HepG2 (cell line): Measurements from ENCODE around the gene SRP68. TPM values are rescaled to one million over a fixed set of nuclear protein-coding genes. Genes with fewer than 3 reads are reported as not detected.

Experiments
- ATAC-seq: fragments of 200-7000 bp; cut with Tn5 transposase; 3 replicates; pipeline ENCODE4 v1.9.1; 2020; ENCODE audit warnings: mild to moderate bottlenecking, moderate library complexity
- BruUV-seq: library from RNA; stranded (reverse); fragments of 400-500 nt; replicated peaks from 2 replicates; lab custom pipeline; 2021; lab: Mats Ljungman, UMichigan
- CTCF ChIA-PET: fragments of 300-600 bp; formaldehyde crosslinking; extraction: SDS; loops from one replicate; lab custom pipeline; 2021; ENCODE audit warnings: low total read pairs, inconsistent platforms, low intra/inter-chr PET ratio; lab: Yijun Ruan, JAX
- POLR2A ChIA-PET: fragments of 350-600 bp; sonication (Branson Sonifier 250); formaldehyde crosslinking; loops from one replicate; lab custom pipeline; 2020; ENCODE audit warnings: antibody characterized with exemption, inconsistent platforms; lab: Yijun Ruan, JAX
- DNase-seq: peaks from one replicate; pipeline ENCODE4 v3.0.0-alpha.2; 2015; ENCODE audit warnings: low spot score
- FAIRE-seq: peaks from 3 replicates; lab custom pipeline; 2011; peaks lifted over from hg19 to GRCh38; lab: Jason Lieb, UNC
- H2AFZ ChIP-seq: one replicate; pipeline ENCODE4 v1.6.1; 2011; ENCODE audit warnings: low read length, inconsistent platforms
- H3K27ac ChIP-seq: fragments of 300-600 bp; 3 replicates; pipeline ENCODE4 v1.8.0; 2011; ENCODE audit warnings: mixed run types, mild to moderate bottlenecking, mixed read lengths, low read length, inconsistent platforms; ENCODE audit not compliant: insufficient read depth; ENCODE audit errors: extremely low read length
- H3K27me3 ChIP-seq, 2 experiments: fragments of 200-600 bp in 1 of 2; 2 replicates in 1 of 2; 3 replicates in 1 of 2; pipeline versions ENCODE4 v1.6.0 to v1.8.0; 2011; ENCODE audit warnings: low read length in 2 of 2, mild to moderate bottlenecking in 2 of 2, moderate library complexity in 2 of 2, inconsistent platforms in 1 of 2; ENCODE audit not compliant: insufficient read depth in 2 of 2, control insufficient read depth in 1 of 2
- H3K36me3 ChIP-seq, 2 experiments: fragments of 200-600 bp in 1 of 2; replicated peaks in 1 of 2; 2 replicates in 1 of 2; 3 replicates in 1 of 2; pipeline versions ENCODE4 v1.5.1 to v1.8.0; 2011; ENCODE audit warnings: low read length in 2 of 2, inconsistent platforms in 1 of 2; ENCODE audit not compliant: insufficient read depth in 2 of 2, control insufficient read depth in 1 of 2
- H3K4me1 ChIP-seq: 2 replicates; pipeline ENCODE4 v1.5.1; 2012; ENCODE audit warnings: low read length, inconsistent platforms; ENCODE audit not compliant: insufficient read depth
- H3K4me2 ChIP-seq: 2 replicates; pipeline ENCODE4 v1.6.0; 2011; ENCODE audit warnings: low read depth, low read length, inconsistent platforms
- H3K4me3 ChIP-seq, 3 experiments: fragments of 200-600 bp in 1 of 3; sonication (generic), shearing (Covaris generic) in 1 of 3; replicated peaks in 1 of 3; 2 replicates each; pipeline ENCODE4 v1.5.1; 2011 to 2016; ENCODE audit warnings: low read length in 3 of 3, inconsistent platforms in 2 of 3, low read depth in 2 of 3, mild to moderate bottlenecking in 2 of 3, control low read depth in 1 of 3, mixed read lengths in 1 of 3; ENCODE audit not compliant: insufficient read depth in 1 of 3
- H3K79me2 ChIP-seq: one replicate; pipeline ENCODE4 v1.6.1; 2011; ENCODE audit warnings: low read length, inconsistent platforms; ENCODE audit not compliant: insufficient read depth
- H3K9ac ChIP-seq: 2 replicates; pipeline ENCODE4 v1.6.0; 2011; ENCODE audit warnings: mild to moderate bottlenecking, low read depth, low read length, inconsistent platforms; ENCODE audit not compliant: insufficient read depth
- H3K9me3 ChIP-seq: 2 replicates; pipeline ENCODE4 v1.5.1; 2012; ENCODE audit warnings: mild to moderate bottlenecking, low read length
- H4K20me1 ChIP-seq: 2 replicates; pipeline ENCODE4 v1.6.0; 2011; ENCODE audit warnings: inconsistent platforms, mild to moderate bottlenecking, low read length, moderate library complexity; ENCODE audit not compliant: insufficient read depth
- AGO1 ChIP-seq: fragments of 200-400 bp; formaldehyde crosslinking; IDR thresholded peaks from 2 replicates; pipeline ENCODE4 v1.6.1; 2017; ENCODE audit warnings: mild to moderate bottlenecking, low read depth, low read length, moderate library complexity; ENCODE audit not compliant: poor library complexity, severe bottlenecking
- MAFK ChIP-seq, 2 experiments: IDR thresholded peaks in 1 of 2; conservative IDR thresholded peaks in 1 of 2; 2 replicates each; pipeline ENCODE4 v1.6.1; 2011; ENCODE audit warnings: improper control_type of control experiment in 2 of 2, low read length in 2 of 2
- POGZ ChIP-seq: sonication (generic); formaldehyde crosslinking; IDR thresholded peaks from 2 replicates; pipeline ENCODE4 v1.4.0; 2020; ENCODE audit warnings: mild to moderate bottlenecking, missing genetic modification reagents
- POLR2AphosphoS2 ChIP-seq: IDR thresholded peaks from 2 replicates; pipeline ENCODE4 v1.6.1; 2011; ENCODE audit warnings: low read depth, low read length, improper control_type of control experiment
- ZNF232 ChIP-seq: sonication (generic); formaldehyde crosslinking; IDR thresholded peaks from 2 replicates; pipeline ENCODE4 v1.4.0; 2020; ENCODE audit warnings: missing genetic modification reagents, borderline replicate concordance
- ZNF484 ChIP-seq: sonication (generic); formaldehyde crosslinking; IDR thresholded peaks from 2 replicates; pipeline ENCODE4 v1.5.1; 2020; ENCODE audit warnings: mild to moderate bottlenecking, low read depth, missing genetic modification reagents, borderline replicate concordance
- ZNF891 ChIP-seq: sonication (generic); formaldehyde crosslinking; IDR thresholded peaks from 2 replicates; pipeline ENCODE4 v1.5.0; 2020; ENCODE audit warnings: mild to moderate bottlenecking, missing genetic modification reagents
- WGBS: methylation state at CpG from one replicate; pipeline ENCODE4 v1.1.6; 2017; ENCODE audit warnings: low lambda C conversion rate; 5-methylcytosine and 5-hydroxymethylcytosine counted together
- in situ Hi-C: cut with HindIII; loops from 2 replicates; pipeline ENCODE4 v1.10.0; 2017; ENCODE audit warnings: low pct_unique_long_range_greater_than_20kb; ENCODE audit not compliant: extremely low pct_ligation_motif_present
- intact Hi-C: fragments of 100-400 bp; cut with micrococcal nuclease; formaldehyde crosslinking; loops from one replicate; pipeline ENCODE4 v1.10.0; 2022; ENCODE audit not compliant: unreplicated experiment
- polyA plus RNA-seq, 8 experiments: library from polyadenylated mRNA; depleted of rRNA in 3 of 8; stranded (reverse) in 7 of 8; unstranded in 1 of 8; fragments of >200 nt; fragmentation: Illumina TruSeq in 4 of 8; extraction: Trizol in 4 of 8; gene quantifications; 2 replicates each; pipeline versions ENCODE4 v1.2.1 to v1.2.3, GENCODE V29; 2011 to 2016; ENCODE audit warnings: low read depth in 4 of 8, missing spikeins in 1 of 8, mixed read lengths in 1 of 8; ENCODE audit not compliant: insufficient read depth in 1 of 8
- total RNA-seq, 5 experiments: library from RNA; depleted of rRNA; stranded (reverse); fragments of >200 nt; fragmentation: Illumina TruSeq; extraction: Trizol; gene quantifications; 2 replicates each; pipeline ENCODE4 v1.2.3, GENCODE V29; 2016; ENCODE audit warnings: low read depth in 1 of 5
- TF ChIP-seq, protein P1 (sequence below): sonication (generic); formaldehyde crosslinking; IDR thresholded peaks from 2 replicates; pipeline ENCODE4 v1.4.0; 2020; ENCODE audit warnings: missing genetic modification reagents
- TF ChIP-seq, protein P2 (sequence below): sonication (generic); formaldehyde crosslinking; IDR thresholded peaks from 2 replicates; pipeline ENCODE4 v1.9.0; 2022; ENCODE audit warnings: missing genetic modification reagents, mild to moderate bottlenecking, borderline replicate concordance

The SRP68 gene
- total and polyA plus RNA-seq, 2 of the 13 experiments (the other 11 are each of a cell fraction or from before 2014, with no cell fraction given) = 39.8 to 74.3 TPM

DNA sequence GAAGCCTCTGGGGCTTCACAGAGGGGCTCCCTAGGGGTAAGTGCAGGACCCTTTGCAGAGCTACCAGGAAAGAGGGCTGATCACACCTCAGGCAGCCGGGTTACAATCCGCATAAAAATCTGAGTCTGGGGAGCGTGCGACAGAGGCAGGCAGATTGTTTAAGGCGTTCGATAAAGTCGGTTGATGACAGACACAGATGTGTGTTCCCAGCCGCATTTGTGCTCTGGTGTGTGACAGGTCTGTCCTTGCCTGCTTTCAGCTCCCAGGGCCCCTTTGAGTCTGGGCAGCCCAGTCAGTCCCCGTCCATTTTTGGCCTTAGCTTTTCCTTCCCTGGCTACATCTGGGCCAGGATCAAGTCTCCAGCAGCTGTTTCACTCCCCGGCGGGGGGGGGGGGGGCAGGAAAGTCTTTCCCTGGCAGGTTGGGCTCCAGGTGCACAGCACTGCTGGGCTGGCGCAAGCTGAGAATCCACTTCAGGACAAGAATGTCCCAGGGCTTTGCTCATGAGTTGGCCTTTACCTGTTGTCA, 5.3 kb upstream of the SRP68 start:
- ATAC-seq = no peak
- ChIA-PET POLR2A (interaction anchor here (1.0 to 1.2 kb wide), 2 partner anchors 45 to 298 kb away, joined by 3 to 5 read pairs; a partner anchor contains a TSS), CTCF (no interaction called here)
- Histone ChIP-seq H3K9ac (no peak overlapping the region), H3K79me2 (no peaks in the 10 kb centered on the region), H3K27me3 (peaks cover 24 to 57% of the 10 kb centered on the region in 2 experiments; a peak in 4 of 5 replicates), H3K36me3 (peaks cover 0 to 2% of the 10 kb centered on the region in 2 experiments; a peak in 1 of 5 replicates), H3K4me1 (peaks cover 43% of the 10 kb centered on the region), H3K27ac (no peak overlapping the region), H3K4me2 (no peak overlapping the region), H2AFZ (no peak overlapping the region), H4K20me1 (0 out of 2 replicates have a peak, but pooled peaks cover 8% of the 10 kb centered on the region), H3K9me3 (no peaks in the 10 kb centered on the region), H3K4me3 (no peak overlapping the region)
- FAIRE-seq = no peak
- 52% methylated on average over 12 of the region's 12 CpGs for WGBS
- BruUV-seq = no TSS peak
- no peak for DNase-seq
- intact Hi-C loops = loop anchor here (2.0 kb wide), 1 partner anchor 25 kb away; the partner anchor contains the start of gene EXOC7
- TF ChIP-seq AGO1 = peak; percentile 46
- no peak for TF ChIP-seq MAFK (conservative IDR thresholded peaks at IDR 0.05 in 1 of 2, IDR thresholded peaks at IDR 0.05 in 1 of 2; ENCODE audit: low read length in 2 of 2)
- in situ Hi-C loops = no loop called here

DNA sequence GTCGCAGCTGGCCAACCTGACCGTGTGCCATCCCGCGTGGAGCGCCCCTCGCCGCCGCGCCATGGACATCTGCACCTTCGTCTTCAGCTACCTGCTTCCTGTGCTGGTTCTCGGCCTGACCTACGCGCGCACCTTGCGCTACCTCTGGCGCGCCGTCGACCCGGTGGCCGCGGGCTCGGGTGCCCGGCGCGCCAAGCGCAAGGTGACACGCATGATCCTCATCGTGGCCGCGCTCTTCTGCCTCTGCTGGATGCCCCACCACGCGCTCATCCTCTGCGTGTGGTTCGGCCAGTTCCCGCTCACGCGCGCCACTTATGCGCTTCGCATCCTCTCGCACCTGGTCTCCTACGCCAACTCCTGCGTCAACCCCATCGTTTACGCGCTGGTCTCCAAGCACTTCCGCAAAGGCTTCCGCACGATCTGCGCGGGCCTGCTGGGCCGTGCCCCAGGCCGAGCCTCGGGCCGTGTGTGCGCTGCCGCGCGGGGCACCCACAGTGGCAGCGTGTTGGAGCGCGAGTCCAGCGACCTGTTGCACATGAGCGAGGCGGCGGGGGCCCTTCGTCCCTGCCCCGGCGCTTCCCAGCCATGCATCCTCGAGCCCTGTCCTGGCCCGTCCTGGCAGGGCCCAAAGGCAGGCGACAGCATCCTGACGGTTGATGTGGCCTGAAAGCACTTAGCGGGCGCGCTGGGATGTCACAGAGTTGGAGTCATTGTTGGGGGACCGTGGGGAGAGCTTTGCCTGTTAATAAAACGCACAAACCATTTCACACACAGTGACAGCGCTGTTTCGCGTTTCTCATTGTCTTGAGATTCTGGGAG, 4.7 kb upstream of the SRP68 start:
- Histone ChIP-seq H3K9ac (no peak overlapping the region), H3K4me3 (no peak overlapping the region; a peak in 1 of 6 replicates), H3K9me3 (no peaks in the 10 kb centered on the region), H4K20me1 (0 out of 2 replicates have a peak, but pooled peaks cover 5% of the 10 kb centered on the region), H3K4me1 (peaks cover 45% of the 10 kb centered on the region), H3K36me3 (no peaks in the 10 kb centered on the region), H3K27me3 (peaks cover 24 to 57% of the 10 kb centered on the region in 2 experiments; a peak in 4 of 5 replicates), H2AFZ (no peak overlapping the region), H3K4me2 (peak overlapping the region; percentile 10; the same call in 1 of the 2 replicates), H3K79me2 (peaks cover 2% of the 10 kb centered on the region), H3K27ac (no peak overlapping the region)
- intact Hi-C loops = no loop called here
- no TSS peak for BruUV-seq
- ChIA-PET CTCF (no interaction called here), POLR2A (interaction anchor here (1.0 to 1.2 kb wide), 2 partner anchors 45 to 297 kb away, joined by 3 to 5 read pairs; a partner anchor contains a TSS)
- ATAC-seq = no peak
- WGBS = 73% methylated on average over 82 of the region's 82 CpGs
- no peak for FAIRE-seq
- DNase-seq = no peak
- in situ Hi-C loops = no loop called here
- TF ChIP-seq POGZ (CRISPR knock-in tag) (no peak), ZNF484 (CRISPR knock-in tag) (no peak), POLR2AphosphoS2 (peak; percentile 34; the same call in 1 of the 2 replicates), ZNF232 (CRISPR knock-in tag) (no peak), ZNF891 (CRISPR knock-in tag) (no peak)
- TF ChIP-seq, protein P1, sequence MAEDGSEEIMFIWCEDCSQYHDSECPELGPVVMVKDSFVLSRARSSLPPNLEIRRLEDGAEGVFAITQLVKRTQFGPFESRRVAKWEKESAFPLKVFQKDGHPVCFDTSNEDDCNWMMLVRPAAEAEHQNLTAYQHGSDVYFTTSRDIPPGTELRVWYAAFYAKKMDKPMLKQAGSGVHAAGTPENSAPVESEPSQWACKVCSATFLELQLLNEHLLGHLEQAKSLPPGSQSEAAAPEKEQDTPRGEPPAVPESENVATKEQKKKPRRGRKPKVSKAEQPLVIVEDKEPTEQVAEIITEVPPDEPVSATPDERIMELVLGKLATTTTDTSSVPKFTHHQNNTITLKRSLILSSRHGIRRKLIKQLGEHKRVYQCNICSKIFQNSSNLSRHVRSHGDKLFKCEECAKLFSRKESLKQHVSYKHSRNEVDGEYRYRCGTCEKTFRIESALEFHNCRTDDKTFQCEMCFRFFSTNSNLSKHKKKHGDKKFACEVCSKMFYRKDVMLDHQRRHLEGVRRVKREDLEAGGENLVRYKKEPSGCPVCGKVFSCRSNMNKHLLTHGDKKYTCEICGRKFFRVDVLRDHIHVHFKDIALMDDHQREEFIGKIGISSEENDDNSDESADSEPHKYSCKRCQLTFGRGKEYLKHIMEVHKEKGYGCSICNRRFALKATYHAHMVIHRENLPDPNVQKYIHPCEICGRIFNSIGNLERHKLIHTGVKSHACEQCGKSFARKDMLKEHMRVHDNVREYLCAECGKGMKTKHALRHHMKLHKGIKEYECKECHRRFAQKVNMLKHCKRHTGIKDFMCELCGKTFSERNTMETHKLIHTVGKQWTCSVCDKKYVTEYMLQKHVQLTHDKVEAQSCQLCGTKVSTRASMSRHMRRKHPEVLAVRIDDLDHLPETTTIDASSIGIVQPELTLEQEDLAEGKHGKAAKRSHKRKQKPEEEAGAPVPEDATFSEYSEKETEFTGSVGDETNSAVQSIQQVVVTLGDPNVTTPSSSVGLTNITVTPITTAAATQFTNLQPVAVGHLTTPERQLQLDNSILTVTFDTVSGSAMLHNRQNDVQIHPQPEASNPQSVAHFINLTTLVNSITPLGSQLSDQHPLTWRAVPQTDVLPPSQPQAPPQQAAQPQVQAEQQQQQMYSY = no peak
- TF ChIP-seq, protein P2, sequence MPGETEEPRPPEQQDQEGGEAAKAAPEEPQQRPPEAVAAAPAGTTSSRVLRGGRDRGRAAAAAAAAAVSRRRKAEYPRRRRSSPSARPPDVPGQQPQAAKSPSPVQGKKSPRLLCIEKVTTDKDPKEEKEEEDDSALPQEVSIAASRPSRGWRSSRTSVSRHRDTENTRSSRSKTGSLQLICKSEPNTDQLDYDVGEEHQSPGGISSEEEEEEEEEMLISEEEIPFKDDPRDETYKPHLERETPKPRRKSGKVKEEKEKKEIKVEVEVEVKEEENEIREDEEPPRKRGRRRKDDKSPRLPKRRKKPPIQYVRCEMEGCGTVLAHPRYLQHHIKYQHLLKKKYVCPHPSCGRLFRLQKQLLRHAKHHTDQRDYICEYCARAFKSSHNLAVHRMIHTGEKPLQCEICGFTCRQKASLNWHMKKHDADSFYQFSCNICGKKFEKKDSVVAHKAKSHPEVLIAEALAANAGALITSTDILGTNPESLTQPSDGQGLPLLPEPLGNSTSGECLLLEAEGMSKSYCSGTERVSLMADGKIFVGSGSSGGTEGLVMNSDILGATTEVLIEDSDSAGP (CRISPR knock-in tag) = 0 out of 2 replicates have a peak, but pooled peaks have one; percentile 16
